ENCODE measurements around the gene OSBPL6.
"Not testable (repeated sequence)": the region's sequence is repeated elsewhere in the genome, so short reads cannot be mapped to it uniquely, and the experiment has no call there.

Gene OSBPL6

DNA sequence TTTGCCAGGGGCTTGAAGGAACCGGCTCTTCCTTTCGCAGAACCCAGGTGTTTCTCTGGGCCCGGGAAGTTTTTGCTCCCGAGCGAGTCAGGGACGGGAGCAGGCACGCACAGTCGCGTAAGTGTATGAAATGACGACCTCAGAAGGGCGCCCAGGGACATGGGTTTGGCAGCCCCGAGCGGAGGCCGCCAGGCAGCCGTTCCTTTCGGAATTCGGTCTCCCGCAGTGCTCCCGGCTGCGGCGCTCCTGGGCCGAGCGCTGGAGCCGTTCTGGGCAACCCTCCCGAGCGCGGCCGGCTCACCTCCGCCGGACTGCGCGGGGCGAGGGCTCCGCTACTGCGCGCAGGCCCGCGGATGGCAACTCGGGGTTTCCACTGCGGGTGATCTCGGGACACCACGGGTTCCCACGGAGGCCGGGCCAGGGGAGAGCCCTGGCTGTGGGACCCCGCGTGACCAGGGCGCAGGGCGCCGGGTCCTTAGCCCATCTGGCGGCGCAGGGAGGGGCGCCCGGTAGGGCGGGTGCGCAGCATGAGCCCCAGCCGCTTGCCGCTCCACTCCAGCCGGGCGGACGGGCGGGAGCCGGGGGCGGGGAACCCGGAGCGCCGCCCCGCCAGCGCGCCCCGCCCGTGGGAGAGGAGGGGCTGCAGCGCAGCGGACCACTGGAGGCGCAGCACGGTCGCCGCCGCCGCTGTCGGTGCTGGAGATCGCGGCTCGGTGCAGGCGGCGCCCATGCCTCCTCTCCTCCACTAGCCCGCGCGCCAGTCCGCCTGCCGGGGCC is at the start of gene OSBPL6:
TSS of gene OSBPL6 (plus strand) at position 690 of the 777 bp plus-strand sequence. CDS start 111,673 bp downstream, outside the sequence.
- H3K27ac ChIP-seq = peak within 1 kb of the TSS; percentile 78
- TF ChIP-seq, protein P1, sequence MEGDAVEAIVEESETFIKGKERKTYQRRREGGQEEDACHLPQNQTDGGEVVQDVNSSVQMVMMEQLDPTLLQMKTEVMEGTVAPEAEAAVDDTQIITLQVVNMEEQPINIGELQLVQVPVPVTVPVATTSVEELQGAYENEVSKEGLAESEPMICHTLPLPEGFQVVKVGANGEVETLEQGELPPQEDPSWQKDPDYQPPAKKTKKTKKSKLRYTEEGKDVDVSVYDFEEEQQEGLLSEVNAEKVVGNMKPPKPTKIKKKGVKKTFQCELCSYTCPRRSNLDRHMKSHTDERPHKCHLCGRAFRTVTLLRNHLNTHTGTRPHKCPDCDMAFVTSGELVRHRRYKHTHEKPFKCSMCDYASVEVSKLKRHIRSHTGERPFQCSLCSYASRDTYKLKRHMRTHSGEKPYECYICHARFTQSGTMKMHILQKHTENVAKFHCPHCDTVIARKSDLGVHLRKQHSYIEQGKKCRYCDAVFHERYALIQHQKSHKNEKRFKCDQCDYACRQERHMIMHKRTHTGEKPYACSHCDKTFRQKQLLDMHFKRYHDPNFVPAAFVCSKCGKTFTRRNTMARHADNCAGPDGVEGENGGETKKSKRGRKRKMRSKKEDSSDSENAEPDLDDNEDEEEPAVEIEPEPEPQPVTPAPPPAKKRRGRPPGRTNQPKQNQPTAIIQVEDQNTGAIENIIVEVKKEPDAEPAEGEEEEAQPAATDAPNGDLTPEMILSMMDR (IDR thresholded peaks at IDR 0.05) = no peak; the same call in 1 of the 2 replicates
- TF ChIP-seq ZFX (IDR thresholded peaks at IDR 0.05; ENCODE audit: borderline replicate concordance) = no peak

DNA sequence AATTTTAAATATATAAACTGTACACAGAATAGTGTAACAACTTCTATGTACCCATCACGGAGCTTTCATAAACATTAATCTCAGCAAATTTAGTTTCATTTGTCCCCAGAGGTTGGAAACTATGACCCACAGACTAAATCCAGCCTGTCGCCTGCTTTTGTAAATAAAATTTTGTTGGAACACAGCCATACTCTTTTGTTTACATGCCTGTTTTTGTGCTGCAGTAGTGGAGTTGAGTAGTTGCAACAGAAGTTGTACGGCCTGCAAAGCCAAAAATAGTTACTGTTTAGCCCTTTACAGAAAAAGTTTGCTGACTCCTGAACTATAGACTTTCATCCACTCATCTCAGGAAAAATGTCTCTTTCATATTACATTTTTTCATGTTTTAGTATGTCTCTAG is 42.3 kb upstream of the OSBPL6 start:
- TF ChIP-seq ZFX (IDR thresholded peaks at IDR 0.05; ENCODE audit: borderline replicate concordance) = no peak
- TF ChIP-seq, protein P1 (IDR thresholded peaks at IDR 0.05) = no peak
- H3K27ac ChIP-seq = no peak overlapping the region

DNA sequence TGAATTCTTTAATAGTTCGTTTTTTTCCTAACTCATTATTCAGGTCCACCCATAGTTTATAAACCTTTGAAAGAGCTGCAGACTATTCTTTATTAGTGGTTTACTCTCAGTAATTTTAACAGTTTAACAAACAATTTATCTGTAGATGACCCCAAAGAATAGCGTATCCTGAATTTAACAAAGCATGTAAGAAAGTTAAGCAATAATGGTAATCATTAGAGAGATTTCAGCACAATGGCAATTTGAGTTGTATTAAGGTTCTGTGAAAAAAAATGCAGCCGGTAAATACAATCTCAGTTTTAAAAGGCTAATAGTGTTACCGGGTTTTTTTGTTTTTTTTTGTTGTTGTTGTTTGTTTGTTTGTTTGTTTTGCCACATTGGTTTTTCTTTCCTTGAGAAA is 41.8 kb upstream of the OSBPL6 start:
- no peak for TF ChIP-seq ZFX (IDR thresholded peaks at IDR 0.05; ENCODE audit: borderline replicate concordance)
- TF ChIP-seq, protein P1 (IDR thresholded peaks at IDR 0.05) = no peak
- H3K27ac ChIP-seq = no peak overlapping the region

DNA sequence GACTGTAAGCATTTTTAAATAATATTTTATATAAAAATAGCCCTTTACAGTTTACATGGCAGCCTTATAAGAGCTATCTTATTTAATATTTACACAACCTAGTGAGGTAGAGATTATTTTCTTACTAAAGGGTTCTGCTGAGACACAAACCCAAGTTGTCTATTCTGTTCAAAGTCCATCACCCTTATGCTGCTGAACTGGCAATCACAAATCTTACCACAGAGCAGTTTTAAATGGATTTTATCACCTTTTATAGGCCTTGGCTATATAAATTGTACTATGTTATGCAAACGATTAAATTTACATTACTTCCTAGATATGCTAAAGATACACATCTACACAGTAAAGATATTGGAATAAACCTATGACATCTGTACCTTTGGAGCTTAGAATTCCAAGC is 41.3 kb upstream of the OSBPL6 start:
- no peak for TF ChIP-seq ZFX (IDR thresholded peaks at IDR 0.05; ENCODE audit: borderline replicate concordance)
- TF ChIP-seq, protein P1 (IDR thresholded peaks at IDR 0.05) = no peak
- H3K27ac ChIP-seq = peak overlapping the region; percentile 17; the same call in 1 of the 2 replicates

DNA sequence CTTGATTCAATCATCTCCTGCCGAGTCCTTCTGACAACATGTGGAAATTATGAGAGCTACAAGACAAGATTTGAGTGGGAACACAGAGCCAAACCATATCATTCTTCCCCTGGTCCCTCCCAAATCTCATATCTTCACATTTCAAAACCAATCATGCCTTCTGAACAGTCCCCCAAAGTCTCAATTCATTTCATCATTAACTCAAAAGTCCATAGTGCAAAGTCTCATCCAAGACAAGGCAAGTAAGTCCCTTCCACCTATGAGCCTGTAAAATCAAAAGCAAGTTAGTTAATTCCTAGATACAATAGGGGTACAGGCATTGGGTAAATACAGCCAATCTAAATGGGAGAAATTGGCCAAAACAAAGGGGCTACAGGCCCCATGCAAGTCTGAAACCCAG is 40.4 kb upstream of the OSBPL6 start:
- not testable (repeated sequence) for H3K27ac ChIP-seq

DNA sequence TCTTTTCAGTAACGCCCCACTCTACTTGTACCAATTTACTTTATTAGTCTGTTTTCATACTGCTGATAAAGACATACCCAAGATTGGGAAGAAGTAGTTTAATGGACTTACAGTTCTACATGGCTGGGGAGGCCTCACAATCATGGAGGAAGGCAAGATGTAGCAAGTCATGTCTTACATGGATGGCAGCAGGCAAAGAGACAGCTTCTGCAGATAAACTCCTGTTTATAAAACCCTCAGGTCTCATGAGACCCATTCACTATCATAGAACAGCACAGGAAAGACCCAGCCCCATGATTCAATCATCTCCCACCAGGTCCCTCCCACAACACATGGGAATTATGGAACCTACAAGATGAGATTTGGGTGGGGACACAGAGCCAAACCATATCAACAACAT is 38.8 kb upstream of the OSBPL6 start:
- no peak overlapping the region for H3K27ac ChIP-seq
- TF ChIP-seq ZFX (IDR thresholded peaks at IDR 0.05; ENCODE audit: borderline replicate concordance) = no peak
- TF ChIP-seq, protein P1 (IDR thresholded peaks at IDR 0.05) = no peak

DNA sequence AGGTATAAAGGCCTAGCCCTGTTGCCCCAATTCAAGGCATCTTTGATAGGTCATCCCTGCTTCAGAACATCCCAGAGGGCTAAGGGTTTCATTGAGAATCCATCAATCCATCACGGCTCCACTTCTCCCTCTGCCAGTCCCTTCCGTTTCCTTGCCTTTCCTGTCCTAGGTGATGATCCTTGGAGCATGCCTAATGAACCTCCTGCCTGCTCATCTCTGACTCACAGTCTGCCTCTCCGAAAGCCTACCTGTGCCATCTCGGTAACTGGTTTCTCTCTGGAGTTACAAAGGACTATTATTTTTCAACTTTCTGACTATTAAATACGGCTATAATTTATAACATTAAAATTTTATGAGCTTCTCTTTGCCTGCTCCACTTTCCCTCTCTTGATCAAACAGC is 36.7 kb upstream of the OSBPL6 start:
- no peak overlapping the region for H3K27ac ChIP-seq
- no peak for TF ChIP-seq ZFX (IDR thresholded peaks at IDR 0.05; ENCODE audit: borderline replicate concordance)
- TF ChIP-seq, protein P1 (IDR thresholded peaks at IDR 0.05) = no peak

Measured in 22Rv1 (cell line).